SHP77 (cell line): ENCODE results near the gene CPEB4.
A peak's percentile ranks its signal among the peaks of the same experiment; 100 is the strongest.

Experiments used
- DNase-seq, 2 experiments: peaks; one replicate each; lab custom pipeline; 2025; lab: John Stamatoyannopoulos, UW

The CPEB4 gene

DNA sequence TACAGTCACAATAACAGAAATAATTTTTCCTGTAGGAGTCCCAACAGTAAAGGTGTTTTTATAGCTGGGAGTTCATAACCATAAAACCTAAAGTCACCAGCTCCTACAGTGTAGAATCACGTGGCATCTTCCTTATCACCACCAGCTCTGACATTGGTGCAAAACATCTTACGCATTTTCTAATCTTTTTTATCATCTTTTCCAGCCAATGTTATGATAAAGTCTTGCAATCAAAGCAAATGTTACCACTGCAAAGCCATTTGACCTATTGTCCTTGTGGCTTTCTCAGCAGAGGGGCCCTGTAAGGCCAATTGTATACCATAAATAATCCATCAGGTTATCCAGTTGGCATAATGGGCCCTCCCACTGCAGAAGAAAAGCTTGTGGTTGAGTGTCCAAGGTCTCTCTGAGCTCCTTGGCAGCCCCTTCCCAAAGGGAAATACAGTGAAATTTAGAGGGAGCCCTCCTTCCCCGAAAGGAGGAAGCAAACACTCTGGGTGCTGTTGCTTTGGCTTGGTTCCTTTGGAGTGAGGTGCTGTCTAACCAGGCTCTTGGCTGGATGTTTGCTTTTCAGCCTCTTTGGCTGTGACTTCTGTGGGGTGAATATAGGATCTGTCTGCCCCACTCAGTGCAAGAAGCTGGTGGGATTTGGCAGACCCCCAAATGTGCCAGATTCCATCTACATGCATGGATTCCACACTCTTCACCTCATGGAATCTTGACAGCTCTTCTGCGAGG is 29.3 kb upstream of the CPEB4 start:
- DNase-seq: no peak

- DNase-seq: no peak
Observed at GRCh38 chr5:173859408-173860159, 28.6 kb upstream of the CPEB4 start.

GRCh38 chr5:173862047-173862477 is 26.1 kb upstream of the CPEB4 start:
- no peak for DNase-seq

- DNase-seq: no peak
Observed at GRCh38 chr5:173863359-173863758, 24.8 kb upstream of the CPEB4 start.

DNA sequence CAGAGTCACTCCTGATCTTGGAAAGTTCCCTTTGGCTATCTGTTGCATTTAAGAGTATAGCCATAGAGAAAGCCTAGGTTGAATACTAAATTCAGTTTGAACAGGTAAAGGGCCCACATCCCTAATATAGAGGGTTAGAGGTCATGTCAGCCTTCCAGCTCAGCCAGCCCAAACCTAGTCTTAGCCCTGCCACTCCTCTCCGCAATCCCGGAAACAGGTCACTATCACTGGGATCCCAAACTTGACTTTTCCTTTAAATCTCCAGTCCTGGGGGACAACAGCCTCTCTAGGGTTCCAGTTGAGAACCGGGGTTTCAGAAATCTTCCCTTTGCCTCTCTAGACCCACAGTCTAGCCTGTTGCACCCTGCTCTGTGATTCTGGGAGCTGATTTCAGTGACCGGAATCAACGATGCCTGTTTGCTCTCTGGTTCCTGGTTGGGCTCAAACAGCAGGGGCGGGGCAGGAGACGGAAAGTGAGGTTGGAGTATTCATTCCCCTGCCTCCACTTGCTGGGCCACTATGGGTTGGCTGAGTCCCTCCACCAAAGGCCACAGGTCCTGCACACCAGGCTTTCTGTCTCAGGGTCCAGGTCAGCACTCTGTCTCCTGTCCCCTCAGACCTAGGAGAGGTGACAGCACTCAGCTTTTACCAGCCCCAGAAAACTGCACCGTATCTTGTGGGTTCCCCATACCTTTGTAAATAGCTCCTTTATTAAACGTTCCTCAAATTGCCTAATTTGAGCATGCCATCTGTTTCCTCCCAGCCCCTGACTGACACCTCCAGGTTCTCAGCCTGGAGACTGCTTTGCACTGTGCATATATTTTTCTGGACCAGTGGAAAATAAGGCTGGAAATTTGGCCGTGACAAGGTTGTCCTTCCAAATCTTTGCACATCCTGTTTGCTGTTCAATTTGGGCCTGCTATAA is 23.8 kb upstream of the CPEB4 start:
- DNase-seq: no peak

DNA sequence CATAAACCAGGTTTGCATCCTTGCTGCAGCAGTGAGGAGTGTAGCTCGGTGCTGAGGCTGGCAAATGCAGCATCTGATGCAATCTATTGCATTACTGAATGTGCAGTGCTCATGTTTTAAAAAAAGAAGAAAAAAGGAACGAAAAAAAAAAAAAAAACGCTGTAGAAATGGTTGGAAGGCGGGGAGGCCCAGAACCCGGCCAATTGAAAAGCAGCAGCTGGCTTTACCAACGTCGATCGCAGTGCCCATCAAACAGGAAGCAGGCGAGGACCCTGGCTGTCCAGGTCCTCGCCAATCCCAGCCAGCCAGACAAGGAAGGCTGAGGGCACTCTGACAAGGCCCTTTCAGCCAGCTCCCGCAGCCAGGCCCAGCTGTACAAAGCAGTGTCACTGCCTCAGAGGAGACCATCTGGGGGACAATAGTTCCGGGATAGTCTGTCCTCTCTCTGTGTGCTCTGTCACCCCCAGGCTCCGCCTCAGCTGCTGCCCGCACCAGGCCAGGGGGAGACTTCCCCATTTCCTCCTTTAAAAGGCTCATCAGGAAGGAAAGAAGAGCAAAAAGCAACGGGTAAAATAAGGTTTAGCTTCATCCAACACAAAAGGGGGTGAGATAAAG is 21.8 kb upstream of the CPEB4 start:
- DNase-seq: no peak

- no peak for DNase-seq
Observed at GRCh38 chr5:173866858-173867679, 21.1 kb upstream of the CPEB4 start.

GRCh38 chr5:173868096-173868880 is 19.9 kb upstream of the CPEB4 start:
- DNase-seq: no peak

GRCh38 chr5:173869316-173869715 is 18.8 kb upstream of the CPEB4 start:
- no peak for DNase-seq

GRCh38 chr5:173872957-173873305 is 15.2 kb upstream of the CPEB4 start:
- DNase-seq: no peak

GRCh38 chr5:173873306-173873922 is 14.7 kb upstream of the CPEB4 start:
- DNase-seq: no peak

GRCh38 chr5:173875189-173875588 is 13.0 kb upstream of the CPEB4 start:
- DNase-seq: no peak

GRCh38 chr5:173878224-173878967 is 9.8 kb upstream of the CPEB4 start:
- DNase-seq: peak in 1 of 2 experiments; percentile 16

DNA sequence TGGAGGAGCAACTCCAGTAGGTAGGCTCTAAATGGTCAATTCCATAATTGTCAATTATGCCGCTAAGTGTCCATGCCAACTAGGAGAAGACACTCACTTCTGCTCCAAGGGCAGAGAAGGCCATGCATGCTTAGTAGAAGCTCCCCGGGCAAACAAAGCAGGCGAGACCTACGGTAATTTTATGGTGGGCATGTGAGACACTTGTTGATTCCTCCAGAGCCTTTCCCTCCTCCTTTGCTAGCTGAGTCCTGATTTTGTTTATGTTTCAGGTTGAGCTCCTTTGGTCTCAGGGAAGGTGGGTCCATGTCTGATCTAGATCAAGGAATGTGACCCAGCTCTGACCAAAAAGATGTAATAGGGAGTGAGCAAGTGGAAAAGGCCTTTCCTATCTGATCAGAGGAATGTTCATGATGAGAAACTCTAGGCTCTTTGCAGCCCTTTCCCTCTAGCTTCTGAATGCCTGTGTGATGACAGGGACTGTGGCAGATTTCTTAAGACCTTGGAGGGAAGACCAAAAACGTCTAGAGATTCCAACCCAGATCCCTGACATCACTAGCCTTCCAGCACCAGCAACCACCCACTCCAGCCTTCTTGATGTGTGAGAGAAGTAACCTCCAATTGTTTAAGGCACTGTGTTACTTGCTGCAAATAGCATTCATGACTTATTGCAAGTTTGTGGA is 7.7 kb upstream of the CPEB4 start:
- DNase-seq: no peak

- no peak for DNase-seq
Observed at GRCh38 chr5:173881811-173882575, 6.2 kb upstream of the CPEB4 start.

GRCh38 chr5:173882632-173883031 is 5.5 kb upstream of the CPEB4 start:
- no peak for DNase-seq

- no peak for DNase-seq
Observed at GRCh38 chr5:173883347-173883924, 4.7 kb upstream of the CPEB4 start.
